KMS-11 (cell line): ENCODE results near the gene SKI.

ENCODE experiments used
- H2AFZ ChIP-seq: fragments of 200-600 bp; sonication (generic); 2 replicates; pipeline ENCODE4 v1.6.1; 2016; ENCODE audit warnings: antibody characterized with exemption, mixed run types, low read depth
- H3K27ac ChIP-seq: fragments of 200-600 bp; sonication (generic); 2 replicates; pipeline ENCODE4 v1.6.1; 2016; ENCODE audit warnings: mild to moderate bottlenecking, mixed run types
- H3K27me3 ChIP-seq: fragments of 200-600 bp; sonication (generic); 2 replicates; pipeline ENCODE4 v1.6.1; 2017; ENCODE audit warnings: mild to moderate bottlenecking, low read depth, mixed run types, moderate library complexity; ENCODE audit not compliant: insufficient read depth
- H3K36me3 ChIP-seq: fragments of 200-600 bp; sonication (generic); 2 replicates; pipeline ENCODE4 v1.6.1; 2017; ENCODE audit warnings: mild to moderate bottlenecking, mixed run types; ENCODE audit not compliant: insufficient read depth
- H3K4me1 ChIP-seq: fragments of 200-600 bp; sonication (generic); 2 replicates; pipeline ENCODE4 v1.6.1; 2016; ENCODE audit warnings: mild to moderate bottlenecking, low read depth, mixed run types; ENCODE audit not compliant: poor library complexity, severe bottlenecking
- H3K4me2 ChIP-seq: fragments of 200-600 bp; sonication (generic); 2 replicates; pipeline ENCODE4 v1.7.0; 2016; ENCODE audit warnings: mild to moderate bottlenecking, mixed run types
- H3K4me3 ChIP-seq: fragments of 200-600 bp; sonication (generic); IDR thresholded peaks from 2 replicates; pipeline ENCODE4 v1.6.1; 2017; ENCODE audit warnings: low read depth, low read length, mixed read lengths; ENCODE audit not compliant: insufficient read depth
- H3K79me2 ChIP-seq: fragments of 200-600 bp; sonication (generic); 2 replicates; pipeline ENCODE4 v1.6.1; 2016; ENCODE audit warnings: low read depth, mixed run types; ENCODE audit not compliant: insufficient read depth
- H3K9ac ChIP-seq: fragments of 200-600 bp; sonication (generic); 2 replicates; pipeline ENCODE4 v1.6.1; 2016; ENCODE audit warnings: mild to moderate bottlenecking, mixed run types
- H4K20me1 ChIP-seq: fragments of 200-600 bp; sonication (generic); 2 replicates; pipeline ENCODE4 v1.6.1; 2016; ENCODE audit warnings: mild to moderate bottlenecking, mixed run types; ENCODE audit not compliant: insufficient read depth
- CTCF ChIP-seq: fragments of 200-600 bp; sonication (generic); conservative IDR thresholded peaks from 2 replicates; pipeline ENCODE4 v1.6.1; 2017; ENCODE audit warnings: low read depth, mild to moderate bottlenecking, antibody characterized with exemption, low read length, moderate library complexity, mixed read lengths

The SKI gene

GRCh38 chr1:2334366-2334765 lies 106.2 kb downstream of the SKI start:
- TF ChIP-seq CTCF: no peak
- H2AFZ ChIP-seq: no peak overlapping the region

GRCh38 chr1:2334883-2335534 lies 106.9 kb downstream of the SKI start:
- H2AFZ ChIP-seq: no peak overlapping the region
- H3K4me2 ChIP-seq: no peak overlapping the region
- no peak for TF ChIP-seq CTCF

More at GRCh38 chr1:2334366-2334765, 106.2 kb downstream of the SKI start:
- Histone ChIP-seq H3K9ac (no peak overlapping the region), H3K79me2 (no peaks in the 10 kb centered on the region), H3K4me2 (no peak overlapping the region), H3K36me3 (no peaks in the 10 kb centered on the region), H3K27ac (no peak overlapping the region), H3K27me3 (peaks cover 93% of the 10 kb centered on the region), H3K4me3 (no peak overlapping the region), H3K4me1 (no peaks in the 10 kb centered on the region), H4K20me1 (no peaks in the 10 kb centered on the region)

GRCh38 chr1:2335721-2336455 lies 107.8 kb downstream of the SKI start:
- no peaks in the 10 kb centered on the region for H4K20me1 ChIP-seq
- no peak overlapping the region for H3K9ac ChIP-seq
- no peak for TF ChIP-seq CTCF
- no peaks in the 10 kb centered on the region for H3K79me2 ChIP-seq
- no peaks in the 10 kb centered on the region for H3K36me3 ChIP-seq
- H3K4me3 ChIP-seq: no peak overlapping the region
- H3K4me1 ChIP-seq: no peaks in the 10 kb centered on the region
- H3K27me3 ChIP-seq: peaks cover 93% of the 10 kb centered on the region
- no peak overlapping the region for H3K4me2 ChIP-seq
- no peak overlapping the region for H2AFZ ChIP-seq
- no peak overlapping the region for H3K27ac ChIP-seq

More at GRCh38 chr1:2334883-2335534, 106.9 kb downstream of the SKI start:
- H3K4me1 ChIP-seq: no peaks in the 10 kb centered on the region
- peaks cover 93% of the 10 kb centered on the region for H3K27me3 ChIP-seq
- H3K9ac ChIP-seq: no peak overlapping the region
- no peaks in the 10 kb centered on the region for H3K79me2 ChIP-seq
- no peak overlapping the region for H3K4me3 ChIP-seq
- H3K36me3 ChIP-seq: no peaks in the 10 kb centered on the region
- H4K20me1 ChIP-seq: no peaks in the 10 kb centered on the region
- H3K27ac ChIP-seq: no peak overlapping the region

GRCh38 chr1:2336499-2336898 lies 108.4 kb downstream of the SKI start:
- Histone ChIP-seq H3K4me3 (no peak overlapping the region), H3K9ac (no peak overlapping the region), H2AFZ (no peak overlapping the region), H3K36me3 (no peaks in the 10 kb centered on the region), H3K4me1 (no peaks in the 10 kb centered on the region), H3K79me2 (no peaks in the 10 kb centered on the region), H3K4me2 (no peak overlapping the region), H3K27ac (no peak overlapping the region), H4K20me1 (no peaks in the 10 kb centered on the region), H3K27me3 (peaks cover 94% of the 10 kb centered on the region)
- TF ChIP-seq CTCF: no peak
